ENCODE results near the gene ACBD5. TPM values are rescaled to one million over a fixed set of nuclear protein-coding genes. Genes with fewer than 3 reads are reported as not detected.
"Not testable (repeated sequence)": the region's sequence is repeated elsewhere in the genome, so short reads cannot be mapped to it uniquely, and the experiment has no call there.

ACBD5 gene
- total RNA-seq, 1 donor from 2014 or later, result 22.3 TPM

GRCh38 chr10:27247441-27247840, 6.8 kb upstream of the ACBD5 start:
- Mint-ChIP-seq H3K36me3 (ENCODE audit: low read depth) (peaks cover 5% of the 10 kb centered on the region), H3K4me3 (no peak overlapping the region), H3K9me3 (no peaks in the 10 kb centered on the region), H3K4me1 (peaks cover 21% of the 10 kb centered on the region), H3K27ac (no peak overlapping the region), H3K27me3 (no peaks in the 10 kb centered on the region)
- DNase-seq, result no peak
- intact Hi-C loops (cut with micrococcal nuclease), result no loop called here

- no peaks in the 10 kb centered on the region for H3K27me3 Mint-ChIP-seq
- intact Hi-C loops (cut with micrococcal nuclease), result no loop called here
- no peak overlapping the region for H3K27ac Mint-ChIP-seq
- no peak overlapping the region for H3K4me3 Mint-ChIP-seq
- H3K9me3 Mint-ChIP-seq, result no peaks in the 10 kb centered on the region
- peaks cover 5% of the 10 kb centered on the region for H3K36me3 Mint-ChIP-seq (ENCODE audit: low read depth)
- H3K4me1 Mint-ChIP-seq, result peaks cover 19% of the 10 kb centered on the region
- DNase-seq, result no peak
Measured at GRCh38 chr10:27247006-27247405, 6.4 kb upstream of the ACBD5 start.

GRCh38 chr10:27245836-27246235, 5.2 kb upstream of the ACBD5 start:
- peaks cover 26% of the 10 kb centered on the region for H3K4me1 Mint-ChIP-seq
- no peaks in the 10 kb centered on the region for H3K27me3 Mint-ChIP-seq
- H3K27ac Mint-ChIP-seq, result no peak overlapping the region
- H3K4me3 Mint-ChIP-seq, result no peak overlapping the region
- DNase-seq, result peak; percentile 51
- intact Hi-C loops (cut with micrococcal nuclease), result no loop called here
- H3K9me3 Mint-ChIP-seq, result no peaks in the 10 kb centered on the region
- peaks cover 5% of the 10 kb centered on the region for H3K36me3 Mint-ChIP-seq (ENCODE audit: low read depth)

- H3K9me3 Mint-ChIP-seq, result no peaks in the 10 kb centered on the region
- no peak overlapping the region for H3K4me3 Mint-ChIP-seq
- peaks cover 26% of the 10 kb centered on the region for H3K4me1 Mint-ChIP-seq
- H3K27me3 Mint-ChIP-seq, result no peaks in the 10 kb centered on the region
- H3K36me3 Mint-ChIP-seq (ENCODE audit: low read depth), result peaks cover 5% of the 10 kb centered on the region
- intact Hi-C loops (cut with micrococcal nuclease), result loop anchor here (5.0 kb wide), 4 partner anchors 102 to 1287 kb away; partner anchors contain the start of gene WAC
- no peak for DNase-seq
- no peak overlapping the region for H3K27ac Mint-ChIP-seq
Measured at GRCh38 chr10:27244976-27245375, 4.4 kb upstream of the ACBD5 start.

- Mint-ChIP-seq H3K36me3 (ENCODE audit: low read depth) (peaks cover 7% of the 10 kb centered on the region), H3K27me3 (no peaks in the 10 kb centered on the region), H3K9me3 (no peaks in the 10 kb centered on the region), H3K27ac (peak overlapping the region; percentile 99), H3K4me1 (peaks cover 31% of the 10 kb centered on the region), H3K4me3 (peak overlapping the region; percentile 96)
- peak; percentile 90 for DNase-seq
- intact Hi-C loops (cut with micrococcal nuclease), result loop anchor here (1.0 to 5.0 kb wide), 9 partner anchors 9 to 1289 kb away; partner anchors contain the start of genes MASTL and WAC
Measured at GRCh38 chr10:27242951-27243551, 2.5 kb upstream of the ACBD5 start.

GRCh38 chr10:27242473-27242950, 1.9 kb upstream of the ACBD5 start:
- Mint-ChIP-seq H3K27me3 (no peaks in the 10 kb centered on the region), H3K9me3 (no peaks in the 10 kb centered on the region), H3K27ac (peak overlapping the region; percentile 99), H3K36me3 (ENCODE audit: low read depth) (peaks cover 7% of the 10 kb centered on the region), H3K4me1 (peaks cover 31% of the 10 kb centered on the region), H3K4me3 (peak overlapping the region; percentile 96)
- intact Hi-C loops (cut with micrococcal nuclease), result loop anchor here (1.0 to 5.0 kb wide), 8 partner anchors 87 to 1290 kb away; partner anchors contain the start of genes MASTL and WAC
- no peak for DNase-seq

- H3K4me3 Mint-ChIP-seq, result peak overlapping the region; percentile 96
- peak overlapping the region; percentile 99 for H3K27ac Mint-ChIP-seq
- H3K4me1 Mint-ChIP-seq, result peaks cover 31% of the 10 kb centered on the region
- no peaks in the 10 kb centered on the region for H3K9me3 Mint-ChIP-seq
- DNase-seq, result peak; percentile 97
- intact Hi-C loops (cut with micrococcal nuclease), result loop anchor here (1.0 to 5.0 kb wide), 10 partner anchors 15 to 1290 kb away; partner anchors contain the start of genes MASTL, RAB18 and WAC
- peaks cover 7% of the 10 kb centered on the region for H3K36me3 Mint-ChIP-seq (ENCODE audit: low read depth)
- H3K27me3 Mint-ChIP-seq, result no peaks in the 10 kb centered on the region
Measured at GRCh38 chr10:27241652-27242472, 1.3 kb upstream of the ACBD5 start.

- no peak for DNase-seq
- H3K4me1 Mint-ChIP-seq, result peaks cover 31% of the 10 kb centered on the region
- H3K27me3 Mint-ChIP-seq, result no peaks in the 10 kb centered on the region
- intact Hi-C loops (cut with micrococcal nuclease), result loop anchor here (1.0 to 5.0 kb wide), 6 partner anchors 16 to 1291 kb away; partner anchors contain the start of genes RAB18 and WAC
- H3K36me3 Mint-ChIP-seq (ENCODE audit: low read depth), result peaks cover 7% of the 10 kb centered on the region
- H3K9me3 Mint-ChIP-seq, result no peaks in the 10 kb centered on the region
- peak overlapping the region; percentile 96 for H3K4me3 Mint-ChIP-seq
- H3K27ac Mint-ChIP-seq, result peak overlapping the region; percentile 99
Measured at GRCh38 chr10:27241010-27241651, 534 bp upstream of the ACBD5 start.

GRCh38 chr10:27237531-27237930, 3.1 kb downstream of the ACBD5 start:
- H3K4me1 Mint-ChIP-seq, result peaks cover 14% of the 10 kb centered on the region
- not testable (repeated sequence) for H3K27ac Mint-ChIP-seq; H3K36me3 Mint-ChIP-seq (ENCODE audit: low read depth)

GRCh38 chr10:27236589-27237128, 3.9 kb downstream of the ACBD5 start:
- intact Hi-C loops (cut with micrococcal nuclease); H3K27ac Mint-ChIP-seq; H3K9me3 Mint-ChIP-seq; H3K4me3 Mint-ChIP-seq; H3K27me3 Mint-ChIP-seq; H3K36me3 Mint-ChIP-seq (ENCODE audit: low read depth); DNase-seq: not testable (repeated sequence)
- H3K4me1 Mint-ChIP-seq, result peaks cover 11% of the 10 kb centered on the region

More at GRCh38 chr10:27237531-27237930, 3.1 kb downstream of the ACBD5 start:
- H3K4me3 Mint-ChIP-seq; H3K27me3 Mint-ChIP-seq; intact Hi-C loops (cut with micrococcal nuclease); DNase-seq; H3K9me3 Mint-ChIP-seq: not testable (repeated sequence)

- Mint-ChIP-seq H3K27me3 (no peaks in the 10 kb centered on the region), H3K36me3 (ENCODE audit: low read depth) (peaks cover 13% of the 10 kb centered on the region), H3K4me3 (no peak overlapping the region), H3K9me3 (no peaks in the 10 kb centered on the region), H3K4me1 (peaks cover 5% of the 10 kb centered on the region), H3K27ac (no peak overlapping the region)
- DNase-seq, result no peak
- intact Hi-C loops (cut with micrococcal nuclease), result no loop called here
Measured at GRCh38 chr10:27235706-27236105, 4.9 kb downstream of the ACBD5 start.

GRCh38 chr10:27230022-27230421, 10.6 kb downstream of the ACBD5 start:
- H3K4me3 Mint-ChIP-seq, result no peak overlapping the region
- H3K27me3 Mint-ChIP-seq, result no peaks in the 10 kb centered on the region
- H3K4me1 Mint-ChIP-seq, result peaks cover 7% of the 10 kb centered on the region
- H3K27ac Mint-ChIP-seq, result no peak overlapping the region
- DNase-seq, result no peak
- intact Hi-C loops (cut with micrococcal nuclease), result no loop called here
- H3K36me3 Mint-ChIP-seq (ENCODE audit: low read depth), result peaks cover 23% of the 10 kb centered on the region
- no peaks in the 10 kb centered on the region for H3K9me3 Mint-ChIP-seq

GRCh38 chr10:27225642-27226257, 14.8 kb downstream of the ACBD5 start:
- Mint-ChIP-seq H3K9me3 (no peaks in the 10 kb centered on the region), H3K36me3 (ENCODE audit: low read depth) (peaks cover 22% of the 10 kb centered on the region), H3K4me3 (no peak overlapping the region), H3K4me1 (peaks cover 7% of the 10 kb centered on the region), H3K27ac (no peak overlapping the region), H3K27me3 (no peaks in the 10 kb centered on the region)
- intact Hi-C loops (cut with micrococcal nuclease), result no loop called here
- DNase-seq, result no peak

All from activated CD4-positive, alpha-beta T cell treated with anti-CD3 and anti-CD28 coated beads, Interleukin-2, amount 10 ng/mL, durations not matched to agents 24 days and 14 days (primary cell).